Fibroblast of pulmonary artery (primary cell): Measurements from ENCODE around the gene RBBP8.

Source experiments
- DNase-seq: peaks from one replicate; pipeline ENCODE4 v3.0.0-alpha.2; 2010; ENCODE audit warnings: low read depth
- H3K4me3 ChIP-seq: replicated peaks from 2 replicates; pipeline ENCODE4 v1.5.1; 2011; ENCODE audit warnings: low read depth, mild to moderate bottlenecking, control low read depth, low read length, moderate library complexity
- CTCF ChIP-seq: IDR thresholded peaks from 2 replicates; pipeline ENCODE4 v1.5.1; 2011; ENCODE audit warnings: mild to moderate bottlenecking, control low read depth, low read length, inconsistent platforms; ENCODE audit errors: missing control alignments

RBBP8 gene

GRCh38 chr18:22975508-22975907 lies 42.4 kb downstream of the RBBP8 start:
- no peak for TF ChIP-seq CTCF
- H3K4me3 ChIP-seq = no peak overlapping the region
- no peak for DNase-seq

- no peak for TF ChIP-seq CTCF
- peak; percentile 83 for DNase-seq
- H3K4me3 ChIP-seq = no peak overlapping the region
Observed at GRCh38 chr18:22977847-22978701, 44.9 kb downstream of the RBBP8 start.

GRCh38 chr18:22980394-22980793 lies 47.3 kb downstream of the RBBP8 start:
- no peak for DNase-seq

GRCh38 chr18:22981274-22982133 lies 48.4 kb downstream of the RBBP8 start:
- no peak overlapping the region for H3K4me3 ChIP-seq
- no peak for DNase-seq
- TF ChIP-seq CTCF = no peak

More at GRCh38 chr18:22980394-22980793, 47.3 kb downstream of the RBBP8 start:
- no peak for TF ChIP-seq CTCF
- no peak overlapping the region for H3K4me3 ChIP-seq

- no peak overlapping the region for H3K4me3 ChIP-seq
- peak; percentile 52 for TF ChIP-seq CTCF
- peak; percentile 78 for DNase-seq
Observed at GRCh38 chr18:22983175-22983574, 50.0 kb downstream of the RBBP8 start.

GRCh38 chr18:22985250-22985649 lies 52.1 kb downstream of the RBBP8 start:
- DNase-seq = no peak
- H3K4me3 ChIP-seq = no peak overlapping the region
- TF ChIP-seq CTCF = no peak
